Psoas muscle (tissue), 8 donors: ENCODE measurements around the gene INIP. TPM values are rescaled to one million over a fixed set of nuclear protein-coding genes. Genes with fewer than 3 reads are reported as not detected.
"Not testable (repeated sequence)": the region's sequence is repeated elsewhere in the genome, so short reads cannot be mapped to it uniquely, and the experiment has no call there.

Source experiments
- ATAC-seq, 4 donors: fragments of 200-7000 bp; cut with Tn5 transposase; one replicate each; pipeline ENCODE4 v1.9.1; 2020; ENCODE audit warnings: moderate library complexity in 3 of 4, mild to moderate bottlenecking in 2 of 4
- DNase-seq, 2 donors: peaks; one replicate each; pipeline ENCODE4 v3.0.0-alpha.2; 2020
- H3K27ac ChIP-seq: fragments of 200-600 bp; one replicate; pipeline ENCODE4 v1.8.0; 2022
- H3K27me3 ChIP-seq, 3 donors: fragments of 200-600 bp in 1 of 3; one replicate each; pipeline versions ENCODE4 v1.6.1 to v1.8.0; 2013 to 2022; ENCODE audit warnings: low read length in 2 of 3, mild to moderate bottlenecking in 2 of 3, moderate library complexity in 1 of 3; ENCODE audit not compliant: insufficient read depth in 3 of 3
- H3K36me3 ChIP-seq, 2 donors: fragments of 200-600 bp in 1 of 2; one replicate each; pipeline versions ENCODE4 v1.6.1 to v1.8.0; 2013 to 2022; ENCODE audit warnings: low read depth in 1 of 2, mild to moderate bottlenecking in 1 of 2, moderate library complexity in 1 of 2; ENCODE audit not compliant: insufficient read depth in 1 of 2
- H3K4me1 ChIP-seq: fragments of 200-600 bp; one replicate; pipeline ENCODE4 v1.8.0; 2022
- H3K4me3 ChIP-seq: fragments of 200-600 bp; one replicate; pipeline ENCODE4 v1.8.0; 2022; ENCODE audit warnings: mild to moderate bottlenecking
- H3K9me3 ChIP-seq: fragments of 200-600 bp; one replicate; pipeline ENCODE4 v1.8.0; 2022
- WGBS, 3 donors: extraction: QIAGEN DNeasy Blood & Tissue Kit; methylation state at CpG; one replicate each; pipeline versions ENCODE4 v1.1.6 to v1.1.7; 2013; 5-methylcytosine and 5-hydroxymethylcytosine counted together
- intact Hi-C, 2 donors: fragments of 100-400 bp; cut with DNase I; formaldehyde crosslinking; loops; one replicate each; pipeline versions ENCODE4 v1.11.0 to v1.14.2; 2022
- polyA plus RNA-seq, 3 donors: library from polyadenylated mRNA; stranded (reverse); fragments of 200-250 nt; gene quantifications; one replicate each; pipeline ENCODE4 v1.2.3, GENCODE V29; 2013
- total RNA-seq, 4 donors: library from RNA; stranded (reverse); fragmentation: NEBNext Ultra II Directional in 2 of 4; extraction: Animal tissue kit (Norgen Biotek cat#: 25700) in 2 of 4; gene quantifications; one replicate each; pipeline versions ENCODE4 v1.2.1 to v1.2.4, GENCODE V29; 2021 to 2023
- TF ChIP-seq, protein P1 (sequence below): fragments of 200-600 bp; IDR thresholded peaks from one replicate; pipeline ENCODE4 v1.8.0; 2022; ENCODE audit warnings: antibody characterized with exemption
- donor health status: healthy with polysubstance abuse.
- donor health status: DM: no; HTN: no; CAD: no; lungs with moderate emphysema.
- donor health status: Bipolar disorder and iron deficiency.
- donor health status: healthy.
- donor health status: DM: yes; HTN: yes; CAD: no.
- donor health status: DM: no; HTN: no; CAD: no.
- donor health status: DM: no; HTN: no; CAD: no.
- donor health status: DM: yes; HTN: yes; CAD: no.

The INIP gene
- total and polyA plus RNA-seq, 7 donors: 3.7 to 17.2 (median 9.1) TPM

DNA sequence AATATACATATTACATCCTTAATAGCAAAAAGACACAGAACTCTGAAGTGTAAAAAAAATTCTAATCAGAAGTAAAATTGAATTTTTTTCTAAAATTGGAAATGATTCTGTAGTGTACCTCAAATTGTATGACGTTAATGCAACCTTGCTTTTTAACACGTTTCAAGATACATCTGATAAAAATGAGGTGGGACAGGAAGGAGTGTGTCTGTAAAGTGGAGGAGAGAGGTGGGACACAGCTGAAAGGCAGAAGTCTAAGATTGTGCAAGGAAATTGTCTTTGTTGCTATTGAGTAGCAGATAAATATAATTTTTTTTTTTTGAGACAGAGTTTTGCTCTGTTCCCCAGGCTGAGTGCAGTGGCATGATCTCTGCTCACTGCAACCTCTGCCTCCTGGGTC is 17.0 kb upstream of the INIP start:
- Histone ChIP-seq H3K9me3 (no peaks in the 10 kb centered on the region), H3K27me3 (no peaks in the 10 kb centered on the region), H3K4me1 (no peaks in the 10 kb centered on the region), H3K27ac (no peak overlapping the region), H3K4me3 (no peak overlapping the region), H3K36me3 (no peaks in the 10 kb centered on the region)
- 70 to 76% (median 72%) methylated on average over 2 of the region's 2 CpGs for WGBS, 3 donors
- intact Hi-C loops: no loop called here
- ATAC-seq (no peak), DNase-seq (no peak)
- TF ChIP-seq, protein P1, sequence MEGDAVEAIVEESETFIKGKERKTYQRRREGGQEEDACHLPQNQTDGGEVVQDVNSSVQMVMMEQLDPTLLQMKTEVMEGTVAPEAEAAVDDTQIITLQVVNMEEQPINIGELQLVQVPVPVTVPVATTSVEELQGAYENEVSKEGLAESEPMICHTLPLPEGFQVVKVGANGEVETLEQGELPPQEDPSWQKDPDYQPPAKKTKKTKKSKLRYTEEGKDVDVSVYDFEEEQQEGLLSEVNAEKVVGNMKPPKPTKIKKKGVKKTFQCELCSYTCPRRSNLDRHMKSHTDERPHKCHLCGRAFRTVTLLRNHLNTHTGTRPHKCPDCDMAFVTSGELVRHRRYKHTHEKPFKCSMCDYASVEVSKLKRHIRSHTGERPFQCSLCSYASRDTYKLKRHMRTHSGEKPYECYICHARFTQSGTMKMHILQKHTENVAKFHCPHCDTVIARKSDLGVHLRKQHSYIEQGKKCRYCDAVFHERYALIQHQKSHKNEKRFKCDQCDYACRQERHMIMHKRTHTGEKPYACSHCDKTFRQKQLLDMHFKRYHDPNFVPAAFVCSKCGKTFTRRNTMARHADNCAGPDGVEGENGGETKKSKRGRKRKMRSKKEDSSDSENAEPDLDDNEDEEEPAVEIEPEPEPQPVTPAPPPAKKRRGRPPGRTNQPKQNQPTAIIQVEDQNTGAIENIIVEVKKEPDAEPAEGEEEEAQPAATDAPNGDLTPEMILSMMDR: no peak

- no peak overlapping the region for H3K27ac ChIP-seq
- intact Hi-C loops: no loop called here
- H3K9me3 ChIP-seq: no peaks in the 10 kb centered on the region
- TF ChIP-seq, protein P1: no peak
- 72 to 74% (median 73%) methylated on average over 7 of the region's 7 CpGs for WGBS, 3 donors
- ATAC-seq (no peak), DNase-seq (no peak)
- H3K4me3 ChIP-seq: no peak overlapping the region
- no peaks in the 10 kb centered on the region for H3K27me3 ChIP-seq
- H3K4me1 ChIP-seq: no peaks in the 10 kb centered on the region
- H3K36me3 ChIP-seq: no peaks in the 10 kb centered on the region
Observed at GRCh38 chr9:112731971-112732370, 14.1 kb upstream of the INIP start.

- Histone ChIP-seq H3K9me3 (no peaks in the 10 kb centered on the region), H3K27me3 (no peaks in the 10 kb centered on the region), H3K4me1 (no peaks in the 10 kb centered on the region), H3K36me3 (no peaks in the 10 kb centered on the region), H3K27ac (no peak overlapping the region), H3K4me3 (no peak overlapping the region)
- 92 to 98% (median 95%) methylated on average over 2 of the region's 2 CpGs for WGBS, 3 donors
- no peak for DNase-seq
- intact Hi-C loops: no loop called here
- TF ChIP-seq, protein P1: no peak
- ATAC-seq: no peak
Observed at GRCh38 chr9:112728401-112728800, 10.5 kb upstream of the INIP start.

GRCh38 chr9:112726428-112726827 is 8.5 kb upstream of the INIP start:
- Histone ChIP-seq H3K27me3 (no peaks in the 10 kb centered on the region), H3K4me1 (no peaks in the 10 kb centered on the region), H3K4me3 (no peak overlapping the region), H3K36me3 (no peaks in the 10 kb centered on the region), H3K9me3 (no peaks in the 10 kb centered on the region), H3K27ac (no peak overlapping the region)
- WGBS, 3 donors: 91 to 99% (median 94%) methylated on average over 4 of the region's 4 CpGs
- intact Hi-C loops: no loop called here
- TF ChIP-seq, protein P1: no peak
- DNase-seq (no peak), ATAC-seq (no peak)

GRCh38 chr9:112725961-112726360 is 8.0 kb upstream of the INIP start:
- Histone ChIP-seq H3K27ac (no peak overlapping the region), H3K27me3 (no peaks in the 10 kb centered on the region), H3K9me3 (no peaks in the 10 kb centered on the region), H3K4me3 (no peak overlapping the region), H3K36me3 (no peaks in the 10 kb centered on the region), H3K4me1 (no peaks in the 10 kb centered on the region)
- ATAC-seq: no peak
- no peak for DNase-seq
- TF ChIP-seq, protein P1: no peak
- intact Hi-C loops: no loop called here
- 74 to 89% (median 79%) methylated on average over 3 of the region's 3 CpGs for WGBS, 3 donors

- H3K27me3 ChIP-seq, H3K9me3 ChIP-seq, intact Hi-C loops, H3K4me3 ChIP-seq, H3K36me3 ChIP-seq, H3K4me1 ChIP-seq, ATAC-seq, H3K27ac ChIP-seq, DNase-seq: not testable (repeated sequence)
- 92 to 97% (median 96%) methylated on average over 3 of the region's 3 CpGs for WGBS, 3 donors
Observed at GRCh38 chr9:112722749-112723148, 4.8 kb upstream of the INIP start.
